GM19238 (cell line): ENCODE measurements around the gene DISP3.

ENCODE experiments used
- DNase-seq: peaks from one replicate; pipeline ENCODE4 v3.0.0; 2011; ENCODE audit warnings: low spot score; ENCODE audit not compliant: insufficient read length

DISP3 gene

DNA sequence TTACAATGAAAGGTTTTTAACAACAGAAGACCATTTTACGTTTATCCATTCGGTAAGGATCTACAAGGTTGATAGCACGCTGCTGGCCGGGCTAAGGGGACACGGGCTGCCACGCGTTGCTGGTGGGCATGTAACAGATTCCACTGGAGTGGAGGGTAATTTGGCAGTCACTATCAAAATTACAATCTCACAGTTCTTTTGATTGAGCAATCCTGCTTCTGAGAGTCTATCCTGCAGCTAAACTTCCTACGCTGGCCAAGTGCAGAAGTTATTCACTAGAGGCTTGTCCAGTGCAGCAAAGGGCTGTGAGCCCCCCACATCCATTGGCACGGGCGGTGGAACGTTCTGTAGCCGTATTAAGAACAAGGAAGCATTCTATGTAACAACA lies 61.8 kb downstream of the DISP3 start:
- no peak for DNase-seq

DNA sequence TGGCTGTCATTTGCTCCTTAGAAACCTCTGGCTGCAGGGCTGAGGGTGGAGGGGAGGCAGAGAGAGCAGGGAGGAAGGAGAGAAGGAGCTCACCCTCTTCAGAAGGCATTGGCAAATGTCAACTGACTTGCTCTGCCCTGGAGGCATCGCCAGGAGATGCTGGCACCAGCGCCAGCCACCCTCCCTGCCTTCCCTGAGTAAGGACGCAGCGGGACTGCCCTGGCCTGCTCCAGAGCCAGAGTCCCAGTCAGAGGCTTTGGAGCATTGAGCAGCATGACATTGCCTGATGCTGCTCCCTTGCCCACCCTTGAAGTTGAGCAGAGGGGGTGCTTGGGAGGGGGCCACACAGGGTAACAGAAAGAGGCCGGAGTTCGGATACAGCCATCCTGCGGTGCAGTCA lies 62.3 kb downstream of the DISP3 start:
- DNase-seq = no peak

DNA sequence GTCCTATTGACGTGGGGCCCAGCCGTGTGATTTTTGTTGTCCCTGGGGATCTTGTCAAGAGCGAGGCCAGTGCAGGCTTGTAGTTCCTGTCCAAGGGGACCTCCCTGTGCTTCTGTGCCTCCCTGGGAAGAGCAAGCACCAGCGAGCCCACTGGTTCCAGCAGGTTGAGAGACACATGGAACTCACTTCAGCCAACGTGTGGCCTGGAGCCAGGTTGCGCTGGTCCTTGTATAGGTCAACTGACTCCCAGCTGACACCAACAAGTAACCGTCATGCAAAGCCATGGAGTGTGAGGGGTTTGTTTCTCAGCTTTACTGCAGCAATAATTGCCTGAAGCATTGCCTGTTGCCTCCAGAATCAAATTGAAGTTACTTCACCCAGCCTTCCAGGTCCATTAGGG lies 63.0 kb downstream of the DISP3 start:
- no peak for DNase-seq

DNA sequence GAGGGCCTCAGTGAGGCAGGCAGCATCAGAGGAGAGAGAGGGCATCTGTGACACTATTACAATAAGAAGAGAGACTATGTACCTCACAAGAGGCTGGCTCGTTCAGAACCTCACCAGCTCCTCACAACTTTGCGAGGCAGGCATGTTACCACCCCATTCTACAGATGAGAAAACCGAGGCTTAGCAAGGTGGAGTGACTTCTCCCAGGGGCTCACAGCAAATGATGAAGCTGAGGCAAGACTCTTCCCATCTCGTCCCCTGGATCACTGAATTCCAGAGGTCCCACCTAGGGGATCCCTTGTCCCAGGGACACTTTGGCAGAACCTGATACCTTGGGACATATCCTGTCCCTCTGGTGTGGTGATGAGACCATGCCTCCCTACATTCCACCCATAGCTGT lies 64.4 kb downstream of the DISP3 start:
- DNase-seq = no peak

DNA sequence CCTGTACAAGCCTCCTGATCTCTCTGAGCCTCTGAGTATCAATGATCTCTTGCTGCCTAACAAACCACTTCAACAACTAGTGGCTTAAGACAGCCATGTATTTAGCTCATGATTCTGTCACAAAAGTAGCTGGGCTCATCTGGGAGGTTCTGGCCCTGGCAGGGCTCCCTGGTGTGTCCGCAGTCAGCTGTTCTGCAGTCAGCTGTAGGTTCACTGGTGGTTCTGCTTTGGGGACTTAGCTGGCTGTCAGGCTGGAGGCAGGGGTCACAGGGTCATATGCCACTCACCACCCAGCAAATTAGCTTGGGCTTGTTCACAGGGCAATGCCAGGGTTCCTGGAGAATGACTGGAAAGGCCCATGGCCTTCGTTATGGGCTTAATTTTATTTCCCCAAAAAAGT lies 64.8 kb downstream of the DISP3 start:
- DNase-seq = no peak

DNA sequence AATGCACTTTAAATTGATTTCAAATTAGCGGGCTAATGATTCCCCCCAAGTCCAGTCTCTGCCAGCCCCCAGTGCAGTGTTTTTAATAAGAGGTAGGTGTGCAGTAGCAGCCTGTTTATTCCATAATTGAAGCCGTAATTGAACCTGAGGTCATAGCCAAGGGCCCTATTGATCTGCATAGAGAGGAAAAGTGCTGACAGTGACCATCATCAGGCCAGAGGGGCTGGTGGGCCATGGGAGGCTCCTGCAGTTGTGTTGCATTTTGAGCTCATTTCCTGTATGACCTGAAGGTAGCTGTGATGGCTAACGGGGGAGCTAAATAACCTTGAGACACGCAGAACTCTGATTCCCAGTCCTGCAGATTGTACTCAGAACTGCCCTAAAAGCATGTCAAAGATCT lies 67.5 kb downstream of the DISP3 start:
- no peak for DNase-seq

DNA sequence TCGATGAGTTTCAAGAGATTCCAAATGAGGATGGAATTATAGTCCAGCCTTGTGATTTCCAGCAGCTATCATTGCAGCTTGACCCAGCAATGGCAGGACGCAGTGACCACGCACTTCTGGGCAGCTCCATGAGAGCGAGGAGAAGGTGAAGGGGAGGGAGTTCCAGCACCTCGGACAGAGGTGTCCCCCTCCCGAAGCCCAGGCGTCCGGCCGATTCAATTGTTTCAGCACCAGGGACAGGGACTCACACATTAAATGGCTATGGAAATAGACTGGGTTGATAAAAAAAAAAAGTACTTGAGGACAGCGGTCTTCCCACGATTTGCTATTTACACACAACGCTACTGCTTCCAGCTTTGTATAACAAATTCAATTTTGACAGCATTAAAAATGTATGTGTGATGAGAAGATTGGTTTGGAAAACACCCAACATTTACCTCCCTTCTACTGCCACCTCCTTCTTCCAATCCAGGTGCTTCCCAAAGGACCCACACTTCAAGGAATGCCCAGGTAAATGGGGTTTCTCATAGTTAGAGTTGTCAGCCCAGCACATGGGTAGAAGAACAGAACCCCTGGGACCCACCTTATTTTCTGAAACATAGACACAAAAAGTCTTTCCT lies 71.8 kb downstream of the DISP3 start:
- no peak for DNase-seq

DNA sequence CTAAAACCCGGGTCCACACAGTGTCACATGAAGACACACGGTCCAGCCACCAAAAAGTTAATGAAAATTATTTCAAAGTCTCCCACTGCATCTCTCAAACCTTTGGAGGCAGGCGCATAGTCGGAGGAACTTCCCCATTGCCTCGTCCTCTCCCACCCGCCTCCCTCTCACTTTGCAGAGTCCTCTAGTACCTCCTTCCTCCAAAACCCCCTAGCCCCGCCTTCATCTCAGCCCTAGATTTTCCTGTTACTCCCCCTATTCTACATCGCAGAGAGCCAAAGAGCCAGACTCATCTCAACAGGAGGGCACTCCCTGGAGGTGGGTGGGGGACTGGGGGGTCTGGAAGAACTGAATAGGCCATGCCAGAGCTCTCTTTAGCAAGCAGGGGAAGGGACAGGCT lies 79.3 kb downstream of the DISP3 start:
- DNase-seq = no peak

DNA sequence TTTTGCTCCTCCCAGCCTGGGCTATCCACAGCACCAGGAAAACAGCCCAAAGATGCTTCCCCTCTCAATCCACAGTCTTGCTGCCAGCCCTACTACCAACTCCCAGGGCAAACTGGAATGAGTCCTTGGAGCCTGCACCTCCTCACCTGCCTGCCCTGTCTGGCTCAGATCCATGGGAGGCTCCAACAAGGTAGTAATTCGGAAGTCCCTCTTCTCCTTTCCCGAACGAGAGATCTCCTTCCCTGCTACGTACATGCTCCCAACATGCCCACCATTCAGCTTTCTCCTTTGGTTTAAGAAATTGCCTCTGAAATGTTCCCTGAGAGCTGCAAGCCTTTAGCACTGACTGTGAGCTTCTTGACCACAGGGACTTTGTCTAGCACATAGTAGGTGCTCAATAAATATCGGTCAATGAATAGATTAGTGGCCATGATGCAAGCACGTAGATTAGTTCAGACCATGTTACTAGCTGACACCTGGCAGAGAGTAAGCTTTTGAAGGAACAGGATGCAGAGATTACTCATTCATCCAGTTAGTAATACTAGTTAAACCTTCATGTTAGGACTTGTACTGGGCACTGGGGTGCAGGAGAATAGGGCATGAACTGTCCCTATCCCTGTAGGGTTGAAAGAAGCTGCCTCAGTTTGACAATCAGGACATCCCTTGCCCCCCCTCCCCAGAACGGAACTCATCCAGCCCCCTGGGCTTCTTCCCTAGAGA lies 80.1 kb downstream of the DISP3 start:
- DNase-seq = no peak

DNA sequence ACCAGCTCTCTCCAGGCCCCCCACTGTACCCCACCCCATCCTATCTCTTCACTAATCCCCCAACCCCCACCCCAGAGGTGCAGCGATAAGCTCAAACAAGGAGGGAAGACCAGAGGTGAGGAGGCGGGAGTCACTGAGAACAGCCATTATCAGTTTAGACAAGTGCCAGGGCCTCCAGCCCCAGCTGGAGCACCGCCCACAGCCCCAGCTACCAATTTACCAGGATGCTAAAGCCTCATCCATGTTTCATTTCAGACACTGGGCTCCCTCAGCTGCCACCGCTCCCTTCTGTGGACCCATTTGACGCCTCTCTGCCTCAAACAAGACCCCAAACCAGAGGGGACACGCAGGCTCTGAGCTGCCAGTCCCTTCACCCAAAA lies 80.6 kb downstream of the DISP3 start:
- DNase-seq = no peak

DNA sequence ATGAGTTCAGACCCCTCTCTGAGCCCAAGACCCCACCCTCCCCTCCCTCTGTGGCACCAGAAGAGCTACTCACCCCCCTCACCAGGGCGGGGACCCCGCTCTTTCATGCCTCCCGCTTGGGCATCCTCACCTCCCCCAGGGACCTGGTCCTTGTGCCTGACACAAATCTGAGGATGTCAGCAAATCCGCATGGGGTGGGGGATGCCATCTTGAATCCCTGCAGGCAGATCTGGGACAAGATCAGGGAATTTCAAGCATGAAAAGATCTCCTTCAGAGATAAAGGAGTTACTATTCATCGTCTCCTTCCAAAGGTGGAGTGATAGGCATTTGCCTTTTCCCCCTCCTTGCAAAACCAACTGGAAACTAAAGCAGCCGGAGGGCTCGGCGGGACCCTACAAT lies 81.1 kb downstream of the DISP3 start:
- DNase-seq = no peak

DNA sequence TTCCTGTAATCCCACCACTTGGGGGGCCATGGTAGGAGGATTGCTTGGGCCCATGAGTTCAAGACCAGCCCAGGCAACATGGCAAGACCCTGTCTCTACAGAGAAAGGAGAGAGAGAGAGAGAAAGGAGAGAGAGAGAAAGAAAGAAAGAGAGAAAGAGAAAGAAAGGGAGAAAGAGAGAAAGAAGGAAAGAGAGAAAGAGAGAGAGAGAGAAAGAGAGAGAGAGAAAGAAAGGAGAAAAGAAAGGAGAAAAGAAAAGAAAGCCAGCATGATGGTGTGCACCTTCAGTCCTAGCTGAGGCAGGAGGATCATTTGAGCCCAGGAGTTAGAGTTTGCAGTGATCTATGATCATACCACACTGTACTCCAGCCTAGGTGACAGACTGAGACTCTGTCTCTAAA lies 82.8 kb downstream of the DISP3 start:
- no peak for DNase-seq

DNA sequence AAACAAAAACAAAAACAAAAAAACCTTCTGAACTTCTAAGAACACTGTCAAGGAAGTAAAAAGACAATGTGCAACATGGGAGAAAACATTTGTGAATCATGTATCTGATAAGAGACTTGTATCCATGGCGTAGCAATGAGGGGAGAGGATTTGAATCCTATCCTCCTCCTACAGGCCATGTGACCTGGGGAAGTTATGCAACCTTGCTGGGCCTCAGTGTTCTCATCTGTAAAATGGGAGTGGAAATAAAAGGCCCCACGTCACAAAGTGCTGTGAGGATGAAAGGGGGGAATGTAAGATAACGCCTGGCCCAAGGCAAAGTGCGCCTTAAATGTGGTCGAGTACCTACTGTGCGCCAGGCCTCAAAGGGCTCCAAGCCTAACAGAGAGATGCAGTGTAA lies 83.7 kb downstream of the DISP3 start:
- DNase-seq = no peak

DNA sequence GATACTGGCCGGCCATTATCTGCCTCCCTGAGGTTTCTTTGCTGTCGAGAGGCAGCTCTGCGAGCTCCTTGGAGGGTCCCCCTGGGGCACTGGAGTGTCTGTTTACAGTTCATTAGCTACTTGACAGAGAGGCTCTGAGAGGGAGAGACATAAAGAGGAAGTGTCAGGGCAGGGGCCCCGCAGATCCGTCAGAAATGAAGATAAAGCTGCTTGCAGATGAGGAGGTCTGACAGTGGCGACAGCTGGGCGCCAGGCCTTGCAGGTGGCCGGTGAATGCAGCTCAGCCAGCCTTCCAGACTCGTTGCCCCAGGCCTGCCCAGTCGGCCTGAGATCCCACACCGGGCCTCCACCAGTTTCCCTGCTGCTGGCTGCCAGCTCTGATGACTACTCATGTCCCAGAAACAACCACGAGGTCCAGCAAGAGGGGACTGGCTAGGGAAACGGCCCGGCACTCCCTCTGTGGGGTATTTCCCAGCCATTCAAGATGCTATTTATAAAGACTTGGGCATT lies 84.7 kb downstream of the DISP3 start:
- no peak for DNase-seq

DNA sequence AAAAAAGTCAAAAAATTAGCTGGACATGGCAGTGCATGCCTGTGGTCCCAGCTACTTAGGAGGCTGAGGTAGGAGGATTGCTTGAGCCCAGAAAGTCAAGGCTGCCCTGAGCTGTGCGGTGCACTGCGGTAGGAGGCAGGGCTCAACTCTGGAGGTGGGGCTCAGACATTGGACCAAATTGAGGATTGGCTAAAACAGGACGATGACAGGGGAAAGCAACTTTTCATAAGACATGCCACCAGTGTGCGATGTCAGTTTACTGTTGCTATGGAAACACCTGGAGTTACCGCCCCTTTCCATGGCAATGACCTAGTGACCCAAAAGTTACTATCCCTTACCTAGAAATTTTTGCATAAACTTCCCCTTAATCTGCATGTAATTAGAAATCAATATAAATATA lies 85.3 kb downstream of the DISP3 start:
- DNase-seq = no peak

DNA sequence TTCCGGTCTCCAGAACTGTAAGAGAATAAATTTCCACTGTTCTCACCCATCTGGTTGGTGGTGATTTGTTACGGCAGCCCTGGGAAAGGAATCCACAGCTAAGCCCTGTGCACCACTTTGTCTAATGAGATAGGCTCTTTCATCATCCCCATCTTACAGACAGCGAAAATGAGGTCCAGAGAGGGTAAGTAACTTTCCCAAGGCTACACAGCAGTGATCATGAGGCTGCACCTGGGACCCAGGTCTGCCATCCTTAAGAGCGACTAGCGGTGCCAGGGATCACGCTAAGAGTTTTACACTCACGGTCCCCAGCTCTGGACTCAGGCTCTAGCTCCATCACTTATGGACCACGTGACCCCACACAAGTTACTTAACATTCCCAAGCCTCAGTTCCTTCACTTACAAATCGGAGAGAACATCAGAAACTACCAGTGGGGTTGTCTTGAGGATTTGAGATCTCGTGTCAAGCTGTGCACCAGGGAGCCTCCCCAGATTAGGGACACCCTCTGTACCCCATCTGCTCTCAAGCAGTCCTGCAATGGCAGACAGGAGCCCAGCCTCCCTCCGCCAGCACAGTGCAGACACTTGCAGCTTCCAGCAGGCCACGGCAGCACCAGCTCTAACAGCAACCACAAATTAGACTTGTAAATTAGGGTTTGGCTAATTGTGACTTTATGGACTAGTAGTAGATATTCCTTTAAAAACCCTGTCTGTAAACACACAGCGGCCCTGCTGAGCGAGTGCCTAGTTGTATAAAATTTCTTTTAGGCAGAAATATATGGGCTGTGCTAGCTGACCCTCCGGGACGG lies 87.3 kb downstream of the DISP3 start:
- DNase-seq = no peak

DNA sequence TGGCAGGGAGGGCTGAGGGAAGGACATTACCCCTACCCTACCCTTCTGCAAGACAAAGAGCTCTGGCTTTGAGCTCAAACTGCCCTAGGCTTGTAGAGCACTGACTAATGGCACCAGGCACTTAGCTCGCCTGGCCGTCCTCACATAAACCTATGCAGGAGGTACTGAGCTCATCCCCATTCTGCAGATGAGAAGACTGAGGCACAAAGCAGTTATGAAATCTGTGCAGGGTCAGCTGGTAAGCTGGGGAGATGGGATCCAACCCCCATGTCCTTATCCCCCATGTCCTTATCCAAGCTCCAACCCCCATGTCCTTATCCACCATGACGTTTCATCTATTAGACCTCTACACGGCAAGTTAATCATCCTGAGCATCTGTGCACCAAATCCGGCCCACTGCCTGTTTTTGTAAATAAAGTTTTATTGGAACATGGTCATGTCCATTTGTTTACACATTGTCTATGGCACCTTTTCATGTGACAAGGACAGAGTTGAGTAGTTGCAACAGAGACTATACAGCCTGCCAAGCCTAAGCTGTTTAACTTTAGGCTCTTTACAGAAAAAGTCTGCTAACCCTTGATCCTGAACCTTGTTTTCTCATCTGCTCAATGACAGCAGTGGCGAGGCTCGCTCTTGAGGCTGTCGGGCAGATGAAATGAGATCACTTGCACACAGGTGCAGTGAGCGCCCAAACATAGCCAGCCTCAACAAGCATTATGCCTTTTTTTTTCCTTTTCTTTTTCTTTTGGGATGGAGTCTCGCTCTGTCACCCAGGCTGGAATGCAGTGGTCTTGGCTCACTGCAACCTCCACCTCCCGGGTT lies 88.5 kb downstream of the DISP3 start:
- no peak for DNase-seq

DNA sequence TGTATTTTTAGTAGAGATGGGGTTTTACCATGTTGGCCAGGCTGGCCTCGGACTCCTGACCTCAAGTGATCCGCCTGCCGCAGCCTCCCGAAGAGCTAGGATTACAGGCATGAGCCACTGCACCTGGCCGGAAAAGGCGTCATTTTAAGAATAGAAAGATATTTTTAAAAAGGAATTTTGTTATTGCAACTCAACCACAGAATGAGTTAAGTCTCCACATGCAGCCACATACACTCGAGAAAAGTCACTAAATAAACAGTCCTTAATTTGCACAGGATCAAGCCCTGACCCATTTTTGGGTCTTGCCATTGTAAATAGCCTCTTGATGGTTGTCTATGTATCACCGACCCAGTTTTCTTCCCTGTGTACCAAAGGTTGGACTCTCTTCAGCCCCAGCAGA lies 89.7 kb downstream of the DISP3 start:
- no peak for DNase-seq

DNA sequence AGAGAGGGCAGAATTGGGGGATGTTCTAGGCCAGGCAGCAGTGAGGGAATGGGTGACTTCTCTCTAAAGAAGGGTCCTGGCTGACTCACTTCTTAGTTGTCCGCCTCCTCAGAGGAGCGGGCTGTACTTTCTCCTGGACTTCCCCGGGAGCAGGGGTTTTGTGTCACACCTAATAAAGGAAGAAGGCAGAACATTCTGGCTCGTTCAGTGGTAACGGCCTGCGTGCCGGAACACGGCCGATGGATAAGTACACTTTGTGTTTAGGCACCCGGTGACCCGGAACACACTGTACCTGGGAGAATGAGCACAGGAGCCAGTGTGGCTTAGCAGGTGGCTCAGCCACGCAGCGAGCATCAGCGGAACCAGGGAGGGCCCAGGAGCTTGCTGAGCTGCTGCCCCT lies 90.6 kb downstream of the DISP3 start:
- no peak for DNase-seq

DNA sequence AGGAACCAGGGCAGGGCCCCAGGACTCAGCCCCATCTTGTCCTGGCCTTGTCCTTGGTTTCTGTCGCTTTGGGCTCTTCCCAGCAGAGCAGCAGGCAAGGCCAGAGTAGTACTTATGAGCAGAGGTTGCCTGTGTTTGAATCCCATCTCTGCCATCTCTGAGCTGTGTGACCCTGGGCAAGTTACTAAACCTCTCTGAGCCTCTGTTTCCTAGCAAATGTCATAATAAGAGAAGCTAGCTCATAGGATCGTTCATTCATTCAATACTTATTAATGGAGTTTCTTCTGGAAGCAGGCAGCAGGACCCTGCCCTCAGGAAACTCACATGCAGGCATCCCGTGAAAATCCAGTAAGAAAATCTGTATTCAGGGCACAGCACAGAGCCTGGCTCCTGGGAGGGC lies 91.0 kb downstream of the DISP3 start:
- no peak for DNase-seq

DNA sequence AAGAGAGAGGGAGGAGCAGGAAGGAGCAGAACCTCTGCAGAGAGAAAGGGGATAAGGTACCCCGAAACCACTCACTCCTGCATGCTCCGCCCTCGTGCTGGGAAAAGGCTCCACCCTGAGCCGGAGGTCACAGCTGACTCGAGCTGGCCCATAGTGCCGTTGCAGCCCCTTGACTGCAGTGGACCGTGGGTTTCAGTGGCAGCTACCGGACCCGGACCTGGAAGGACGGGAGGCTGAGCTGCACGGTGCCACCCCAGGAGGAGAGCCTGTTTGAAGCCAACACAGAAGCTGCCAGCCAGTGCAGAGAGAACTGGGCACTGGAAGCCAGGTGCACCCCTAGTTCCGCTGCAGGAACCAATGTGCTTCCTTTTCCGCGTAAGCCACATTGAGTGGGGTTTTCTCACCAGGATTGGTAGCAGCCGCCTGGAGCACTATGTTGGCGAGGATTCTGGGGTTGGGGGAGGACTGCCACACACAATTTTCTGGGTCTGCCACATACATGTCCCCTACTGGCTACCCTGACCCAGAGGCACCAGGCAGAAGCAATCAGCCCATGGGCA lies 91.9 kb downstream of the DISP3 start:
- DNase-seq = no peak
